Spleen (tissue), 11 donors: Measurements from ENCODE around the gene CYP2J2. TPM values are rescaled to one million over a fixed set of nuclear protein-coding genes. Genes with fewer than 3 reads are reported as not detected.
"Not testable (repeated sequence)": the region's sequence is repeated elsewhere in the genome, so short reads cannot be mapped to it uniquely, and the experiment has no call there.

Experiments
- DNase-seq: peaks from one replicate; pipeline ENCODE4 v3.0.0-alpha.2; 2020
- H3K27ac ChIP-seq, 8 donors: fragments of 200-600 bp; sonication (generic) in 7 of 8; 1 replicate in 4 of 8; 2 replicates in 4 of 8; pipeline versions ENCODE4 v1.5.0 to v1.8.0; 2016 to 2021; ENCODE audit warnings: inconsistent platforms in 4 of 8, mild to moderate bottlenecking in 4 of 8, moderate library complexity in 1 of 8
- H3K27me3 ChIP-seq, 7 donors: fragments of 200-600 bp; sonication (generic) in 6 of 7; replicated peaks in 1 of 7; 1 replicate in 4 of 7; 2 replicates in 3 of 7; pipeline versions ENCODE4 v1.5.0 to v1.8.0; 2016 to 2021; ENCODE audit warnings: inconsistent platforms in 3 of 7, mild to moderate bottlenecking in 1 of 7
- H3K36me3 ChIP-seq, 6 donors: fragments of 200-600 bp; sonication (generic) in 5 of 6; 1 replicate in 4 of 6; 2 replicates in 2 of 6; pipeline versions ENCODE4 v1.5.0 to v1.8.0; 2016 to 2021; ENCODE audit warnings: inconsistent platforms in 2 of 6
- H3K4me1 ChIP-seq, 6 donors: fragments of 200-600 bp; sonication (generic) in 5 of 6; 1 replicate in 3 of 6; 2 replicates in 3 of 6; pipeline versions ENCODE4 v1.5.0 to v1.8.0; 2016 to 2021; ENCODE audit warnings: inconsistent platforms in 3 of 6
- H3K4me3 ChIP-seq, 8 donors: fragments of 200-600 bp; sonication (generic) in 7 of 8; 1 replicate in 4 of 8; 2 replicates in 4 of 8; pipeline versions ENCODE4 v1.5.0 to v1.8.0; 2016 to 2021; ENCODE audit warnings: inconsistent platforms in 4 of 8, mild to moderate bottlenecking in 4 of 8, moderate library complexity in 2 of 8
- H3K9me3 ChIP-seq, 8 donors: fragments of 200-600 bp; sonication (generic) in 7 of 8; 1 replicate in 4 of 8; 2 replicates in 4 of 8; pipeline versions ENCODE4 v1.5.0 to v1.8.0; 2016 to 2021; ENCODE audit warnings: inconsistent platforms in 4 of 8
- POLR2A ChIP-seq, 3 donors: fragments of 450-650 bp; IDR thresholded peaks; one replicate each; pipeline ENCODE4 v1.5.1; 2017; ENCODE audit warnings: antibody characterized with exemption in 3 of 3, mild to moderate bottlenecking in 1 of 3
- POLR2AphosphoS5 ChIP-seq, 3 donors: sonication (generic); formaldehyde crosslinking; IDR thresholded peaks; one replicate each; pipeline ENCODE4 v1.5.1; 2017; ENCODE audit warnings: antibody characterized with exemption in 3 of 3
- WGBS, 5 donors: extraction: QIAGEN DNeasy Blood & Tissue Kit in 3 of 5; methylation state at CpG; one replicate each; pipeline versions ENCODE4 v1.1.5 to v1.1.7; 2013 to 2018; 5-methylcytosine and 5-hydroxymethylcytosine counted together
- intact Hi-C: fragments of 100-400 bp; cut with DNase I; formaldehyde crosslinking; loops from one replicate; pipeline ENCODE4 v1.15.0; 2023; ENCODE audit warnings: low total_unique reads
- polyA plus RNA-seq, 3 donors: library from polyadenylated mRNA; stranded (reverse); fragments of 200-250 nt; gene quantifications; one replicate each; pipeline ENCODE4 v1.2.1, GENCODE V29; 2013
- total RNA-seq, 7 donors: library from RNA; depleted of rRNA in 3 of 7; stranded (reverse); fragments of >200 nt in 3 of 7; fragmentation: NEBNext Ultra II Directional in 4 of 7; extraction: Animal tissue kit (Norgen Biotek cat#: 25700) in 4 of 7; gene quantifications; one replicate each; pipeline versions ENCODE4 v1.1.0 to v1.2.1, GENCODE V29; 2016 to 2021
- TF ChIP-seq, protein P1 (sequence below), 11 experiments: fragments of 200-600 bp in 7 of 11; fragments of 450-650 bp in 4 of 11; sonication (generic) in 4 of 11; IDR thresholded peaks in 8 of 11; conservative IDR thresholded peaks in 3 of 11; 1 replicate in 7 of 11; 2 replicates in 4 of 11; pipeline versions ENCODE4 v1.4.0 to v1.8.0; 2016 to 2021; ENCODE audit warnings: antibody characterized with exemption in 11 of 11, inconsistent platforms in 4 of 11, mild to moderate bottlenecking in 1 of 11
- donor health status: healthy with polysubstance abuse.
- donor health status: DM: no; HTN: no; CAD: no; lungs with moderate emphysema.
- donor health status: DM: no; HTN: no; CAD: no.
- donor health status: Bipolar disorder and iron deficiency.
- donor health status: healthy.
- donor health status: DM: no; HTN: no; CAD: no.
- donor health status: DM: yes; HTN: yes; CAD: no.

Gene CYP2J2
- total and polyA plus RNA-seq, 10 donors: 0.10 to 0.85 (median 0.32) TPM; not detected in 1

DNA sequence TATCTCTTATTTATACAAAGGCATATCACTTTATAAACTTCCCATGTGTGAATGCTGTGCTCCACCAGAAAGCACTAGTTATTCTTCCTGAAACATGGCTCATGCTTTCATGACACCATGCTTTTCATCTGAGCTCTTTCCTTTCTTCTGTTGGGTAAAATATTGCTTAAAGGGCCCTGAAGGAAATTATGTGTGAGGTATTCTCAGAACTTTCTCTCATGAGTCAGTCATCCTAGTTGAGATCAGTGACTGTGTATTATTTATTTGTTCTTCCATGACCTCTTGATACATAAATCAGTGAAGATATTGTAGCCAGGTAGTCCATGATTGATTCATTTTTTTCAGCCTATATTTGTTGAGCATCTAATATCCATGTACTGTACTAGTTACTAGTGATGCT lies 54.8 kb downstream of the CYP2J2 start:
- H3K27ac ChIP-seq: no peak overlapping the region
- H3K27me3 ChIP-seq: no peaks in the 10 kb centered on the region
- TF ChIP-seq, protein P1, sequence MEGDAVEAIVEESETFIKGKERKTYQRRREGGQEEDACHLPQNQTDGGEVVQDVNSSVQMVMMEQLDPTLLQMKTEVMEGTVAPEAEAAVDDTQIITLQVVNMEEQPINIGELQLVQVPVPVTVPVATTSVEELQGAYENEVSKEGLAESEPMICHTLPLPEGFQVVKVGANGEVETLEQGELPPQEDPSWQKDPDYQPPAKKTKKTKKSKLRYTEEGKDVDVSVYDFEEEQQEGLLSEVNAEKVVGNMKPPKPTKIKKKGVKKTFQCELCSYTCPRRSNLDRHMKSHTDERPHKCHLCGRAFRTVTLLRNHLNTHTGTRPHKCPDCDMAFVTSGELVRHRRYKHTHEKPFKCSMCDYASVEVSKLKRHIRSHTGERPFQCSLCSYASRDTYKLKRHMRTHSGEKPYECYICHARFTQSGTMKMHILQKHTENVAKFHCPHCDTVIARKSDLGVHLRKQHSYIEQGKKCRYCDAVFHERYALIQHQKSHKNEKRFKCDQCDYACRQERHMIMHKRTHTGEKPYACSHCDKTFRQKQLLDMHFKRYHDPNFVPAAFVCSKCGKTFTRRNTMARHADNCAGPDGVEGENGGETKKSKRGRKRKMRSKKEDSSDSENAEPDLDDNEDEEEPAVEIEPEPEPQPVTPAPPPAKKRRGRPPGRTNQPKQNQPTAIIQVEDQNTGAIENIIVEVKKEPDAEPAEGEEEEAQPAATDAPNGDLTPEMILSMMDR (IDR thresholded peaks at IDR 0.05 in 8 of 11, conservative IDR thresholded peaks at IDR 0.05 in 3 of 11): no peak
- TF ChIP-seq POLR2A (IDR thresholded peaks at IDR 0.05) (no peak), POLR2AphosphoS5 (IDR thresholded peaks at IDR 0.05) (no peak)
- DNase-seq: no peak
- no peaks in the 10 kb centered on the region for H3K4me1 ChIP-seq
- H3K9me3 ChIP-seq: peaks cover 2 to 11% (median 6%) of the 10 kb centered on the region in 8 donors
- H3K36me3 ChIP-seq: peaks cover 0 to 49% (median 0%) of the 10 kb centered on the region in 6 donors
- H3K4me3 ChIP-seq: no peak overlapping the region
- intact Hi-C loops: no loop called here

DNA sequence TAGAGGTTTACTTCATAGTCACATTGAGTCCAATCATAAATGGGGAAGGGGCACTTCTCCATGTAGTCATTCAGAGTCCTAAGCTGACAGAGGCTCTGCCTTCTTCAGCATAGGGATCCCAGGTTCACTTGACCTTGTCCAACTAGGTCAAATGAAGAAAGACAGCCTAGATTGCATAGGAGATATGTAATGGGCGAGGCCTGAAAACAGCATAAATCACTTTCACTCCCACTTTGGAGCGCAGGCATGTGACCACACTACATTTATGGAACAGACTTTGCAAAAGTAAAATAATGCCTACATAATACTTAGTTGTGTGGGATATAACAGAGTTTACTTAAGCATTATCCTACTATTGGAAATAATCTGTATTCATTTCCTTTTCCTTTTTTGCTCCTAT lies 60.1 kb downstream of the CYP2J2 start:
- Histone ChIP-seq H3K27ac (no peak overlapping the region), H3K27me3 (no peaks in the 10 kb centered on the region), H3K4me3 (no peak overlapping the region), H3K4me1 (no peaks in the 10 kb centered on the region), H3K36me3 (peaks cover 0 to 51% (median 0%) of the 10 kb centered on the region in 6 donors), H3K9me3 (no peaks in the 10 kb centered on the region)
- intact Hi-C loops: no loop called here
- TF ChIP-seq POLR2A (IDR thresholded peaks at IDR 0.05) (no peak), POLR2AphosphoS5 (IDR thresholded peaks at IDR 0.05) (no peak)
- TF ChIP-seq, protein P1 (IDR thresholded peaks at IDR 0.05 in 8 of 11, conservative IDR thresholded peaks at IDR 0.05 in 3 of 11): no peak
- 93 to 100% (median 96%) methylated on average over 2 of the region's 2 CpGs for WGBS, 5 donors
- DNase-seq: no peak

DNA sequence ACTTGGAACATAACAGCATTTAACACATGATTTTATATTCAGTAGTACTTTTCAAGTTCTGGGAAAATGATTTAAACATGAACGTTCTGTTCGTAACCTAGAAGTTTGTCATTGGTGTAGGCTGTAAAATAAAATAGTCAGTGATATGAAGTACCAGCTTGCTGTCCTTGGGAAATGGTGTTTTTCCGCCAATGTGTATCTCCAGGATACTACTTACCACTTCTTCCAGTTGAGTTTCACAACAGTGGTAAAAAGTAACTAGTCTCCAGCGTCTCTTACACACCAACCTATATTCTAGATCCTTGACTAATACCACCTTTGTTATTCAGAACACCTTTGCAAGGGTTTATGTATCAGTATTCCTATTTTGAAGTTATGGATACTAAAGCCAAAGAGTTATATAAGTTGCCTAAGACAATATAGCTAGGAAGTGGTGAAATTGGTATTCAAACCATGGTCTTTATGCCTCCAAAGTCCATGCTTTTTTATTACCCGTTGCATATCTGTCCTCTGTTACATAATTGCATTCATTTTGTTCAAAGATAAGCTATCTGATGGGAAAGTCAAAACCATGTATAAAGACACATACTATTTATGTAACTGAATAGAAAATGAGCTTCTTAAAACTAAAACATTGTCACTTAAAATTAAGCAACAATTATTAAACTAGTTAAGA lies 68.8 kb downstream of the CYP2J2 start:
- Histone ChIP-seq H3K27me3 (no peaks in the 10 kb centered on the region), H3K4me3 (no peak overlapping the region), H3K9me3 (peaks cover 0 to 7% (median 3%) of the 10 kb centered on the region in 8 donors), H3K36me3 (peaks cover 0 to 15% (median 0%) of the 10 kb centered on the region in 6 donors), H3K27ac (no peak overlapping the region), H3K4me1 (no peaks in the 10 kb centered on the region)
- WGBS, 5 donors: 89 to 95% (median 93%) methylated on average over 5 of the region's 5 CpGs
- TF ChIP-seq POLR2AphosphoS5 (IDR thresholded peaks at IDR 0.05): no peak
- TF ChIP-seq POLR2A (IDR thresholded peaks at IDR 0.05): no peak
- TF ChIP-seq, protein P1 (IDR thresholded peaks at IDR 0.05 in 8 of 11, conservative IDR thresholded peaks at IDR 0.05 in 3 of 11): no peak
- no peak for DNase-seq
- intact Hi-C loops: no loop called here

DNA sequence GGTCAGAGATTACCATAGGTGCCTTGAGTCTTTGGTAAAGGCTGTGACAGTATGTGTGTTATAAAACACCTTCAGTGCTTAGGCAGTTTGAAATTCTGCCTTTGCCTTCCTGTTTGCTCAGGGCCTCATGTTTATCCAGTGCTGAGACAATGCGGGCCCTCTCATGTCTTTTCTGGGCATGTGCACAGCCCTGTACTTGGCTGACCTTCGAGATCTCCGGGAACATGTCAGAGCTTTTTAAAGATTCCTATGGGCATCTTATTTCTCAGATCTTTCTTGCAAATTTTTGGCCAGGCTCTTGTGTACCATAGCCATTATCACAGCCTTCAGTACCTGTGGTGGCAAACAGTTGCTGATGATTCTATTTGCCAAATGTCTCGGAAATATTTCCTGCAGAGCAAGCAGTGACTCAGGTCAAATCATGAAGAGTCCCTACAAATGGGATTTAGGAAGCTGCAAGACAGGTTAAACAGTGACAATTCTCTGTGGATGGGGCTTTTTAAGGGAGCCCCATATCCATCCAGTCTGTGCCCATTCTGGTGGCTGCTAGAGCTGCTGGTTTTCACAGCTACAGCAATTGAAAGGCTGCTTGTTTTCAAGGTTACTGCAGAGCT lies 69.7 kb downstream of the CYP2J2 start:
- Histone ChIP-seq H3K27ac (no peak overlapping the region), H3K27me3 (no peaks in the 10 kb centered on the region), H3K4me3 (no peak overlapping the region), H3K4me1 (no peaks in the 10 kb centered on the region), H3K36me3 (peaks cover 0 to 15% (median 0%) of the 10 kb centered on the region in 6 donors), H3K9me3 (peaks cover 0 to 7% (median 3%) of the 10 kb centered on the region in 8 donors)
- intact Hi-C loops: no loop called here
- no peak for TF ChIP-seq POLR2AphosphoS5 (IDR thresholded peaks at IDR 0.05)
- 74 to 95% (median 85%) methylated on average over 4 of the region's 4 CpGs for WGBS, 5 donors
- no peak for DNase-seq

DNA sequence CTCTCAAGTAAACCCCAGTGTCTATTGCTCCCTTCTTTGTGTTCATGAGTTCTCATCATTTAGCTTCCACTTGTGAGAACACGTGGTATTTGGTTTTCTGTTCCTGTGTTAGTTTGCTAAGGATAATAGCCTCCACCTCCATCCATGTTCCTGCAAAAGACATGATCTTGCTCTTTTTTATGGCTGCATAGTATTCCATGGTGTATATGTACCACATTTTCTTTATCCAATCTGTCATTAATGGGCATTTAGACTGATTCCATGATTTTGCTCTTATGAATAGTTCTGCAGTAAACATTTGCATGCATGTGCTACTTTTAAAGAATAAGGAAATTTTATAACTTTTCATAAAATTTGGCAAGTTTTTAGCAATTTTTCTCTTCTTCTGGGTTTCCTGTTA lies 71.3 kb downstream of the CYP2J2 start:
- H3K27me3 ChIP-seq, H3K9me3 ChIP-seq, intact Hi-C loops, H3K4me3 ChIP-seq, H3K36me3 ChIP-seq, DNase-seq, H3K27ac ChIP-seq, H3K4me1 ChIP-seq: not testable (repeated sequence)
- WGBS, 5 donors: 86 to 100% (median 91%) methylated on average over 1 of the region's 1 CpG
